Measurements from ENCODE around the gene LRWD1.
"Not testable (repeated sequence)": the region's sequence is repeated elsewhere in the genome, so short reads cannot be mapped to it uniquely, and the experiment has no call there.

The LRWD1 gene

DNA sequence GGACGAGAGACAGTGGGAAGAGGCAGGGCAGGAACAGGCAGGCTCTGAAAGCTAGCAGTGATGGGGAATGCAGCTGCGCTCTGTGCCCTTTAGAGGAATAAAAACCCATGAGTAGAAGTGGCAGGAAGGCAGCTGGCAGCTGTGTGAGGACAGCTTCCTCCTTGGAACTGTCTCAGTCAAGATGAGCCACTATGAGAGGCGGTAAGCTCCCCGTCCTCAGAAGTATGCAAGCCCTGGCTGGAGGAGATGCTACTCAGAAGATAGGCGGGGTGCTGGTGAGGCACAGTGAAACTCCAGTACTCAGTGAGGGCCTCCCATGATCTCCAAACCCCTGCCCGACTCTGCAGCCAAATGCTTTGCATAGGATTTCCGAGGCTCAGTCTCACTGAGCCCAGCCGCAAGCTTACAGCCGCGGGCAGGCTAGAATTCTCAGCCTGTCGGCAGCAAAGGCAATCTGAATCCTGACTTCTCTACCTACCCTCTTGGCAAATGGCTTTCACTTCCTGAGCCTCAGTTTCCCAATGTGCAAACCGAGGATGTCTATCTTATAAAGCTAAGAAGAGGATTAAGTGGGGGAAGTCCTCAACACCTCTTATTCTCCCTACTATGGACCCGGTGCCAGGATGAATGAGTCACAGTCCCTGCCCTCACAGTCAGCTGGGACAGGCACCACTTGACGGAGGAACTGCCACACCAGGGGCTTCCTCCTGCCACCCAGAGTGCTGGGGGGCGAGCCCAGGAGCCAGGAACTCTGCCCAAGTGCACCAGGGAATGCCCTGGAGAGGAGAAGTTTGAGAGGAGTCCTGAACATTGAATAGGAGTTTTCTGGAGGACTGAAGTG is 50.3 kb downstream of the LRWD1 start:
- not testable (repeated sequence) for H3K27ac ChIP-seq (ENCODE audit: low read depth, low read length); H3K4me1 ChIP-seq (ENCODE audit: control insufficient read depth in 1 of 2, insufficient read depth in 2 of 2, low read length in 2 of 2); H3K9ac ChIP-seq (ENCODE audit: low read depth in 1 of 2, low read length in 2 of 2); H3K36me3 ChIP-seq (ENCODE audit: control insufficient read depth in 1 of 2, insufficient read depth in 2 of 2, low read length in 2 of 2); H3K27me3 ChIP-seq (ENCODE audit: control insufficient read depth in 1 of 2, insufficient read depth in 2 of 2, low read length in 2 of 2); H3K4me3 ChIP-seq (ENCODE audit: low read depth in 1 of 2, low read length in 2 of 2); H3K9me3 ChIP-seq (ENCODE audit: control insufficient read depth in 1 of 2, low read length in 2 of 2)

DNA sequence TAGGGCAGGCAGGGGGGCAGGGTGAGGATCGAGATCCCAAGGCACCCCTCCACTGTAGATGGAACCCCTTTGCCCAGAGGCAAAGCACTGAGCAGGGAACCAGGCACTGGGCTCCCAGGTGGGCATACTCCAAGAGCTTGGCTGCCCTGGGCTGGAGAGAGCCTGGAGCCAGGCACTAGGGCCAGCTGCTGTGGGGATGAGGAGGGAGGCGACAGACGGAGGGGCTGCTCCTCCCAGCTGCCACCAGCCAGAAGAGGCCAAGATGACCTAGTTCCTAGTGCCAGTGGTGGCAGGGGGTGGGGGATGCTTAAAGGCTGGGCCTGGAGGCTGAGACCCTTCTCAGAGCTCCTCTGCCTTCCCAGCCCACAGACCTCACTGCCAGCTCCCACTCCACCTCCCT is 51.1 kb downstream of the LRWD1 start:
- not testable (repeated sequence) for H3K9me3 ChIP-seq (ENCODE audit: control insufficient read depth in 1 of 2, low read length in 2 of 2); H3K27me3 ChIP-seq (ENCODE audit: control insufficient read depth in 1 of 2, insufficient read depth in 2 of 2, low read length in 2 of 2); H3K4me3 ChIP-seq (ENCODE audit: low read depth in 1 of 2, low read length in 2 of 2); H3K36me3 ChIP-seq (ENCODE audit: control insufficient read depth in 1 of 2, insufficient read depth in 2 of 2, low read length in 2 of 2); H3K9ac ChIP-seq (ENCODE audit: low read depth in 1 of 2, low read length in 2 of 2); H3K27ac ChIP-seq (ENCODE audit: low read depth, low read length); H3K4me1 ChIP-seq (ENCODE audit: control insufficient read depth in 1 of 2, insufficient read depth in 2 of 2, low read length in 2 of 2)

DNA sequence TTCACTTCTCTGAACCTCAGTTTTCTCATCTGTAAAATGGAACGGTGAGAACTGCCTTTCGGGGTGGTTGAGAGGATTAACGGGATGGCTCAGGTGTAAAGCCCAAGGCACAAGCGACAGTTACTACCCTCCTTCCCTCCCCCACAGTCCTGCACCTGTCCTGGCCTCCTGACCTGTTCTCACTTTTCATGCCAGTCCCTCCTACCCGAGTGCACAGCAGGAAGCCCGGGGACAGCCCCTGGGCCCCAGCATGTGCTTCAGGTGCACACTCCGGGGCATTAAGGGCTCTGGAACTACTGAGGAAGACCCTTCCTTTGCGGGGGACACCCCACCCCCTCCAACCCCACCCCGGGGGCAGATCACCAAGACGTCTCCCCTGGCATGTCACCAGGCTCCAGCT is 52.2 kb downstream of the LRWD1 start:
- not testable (repeated sequence) for H3K9ac ChIP-seq (ENCODE audit: low read depth in 1 of 2, low read length in 2 of 2); H3K36me3 ChIP-seq (ENCODE audit: control insufficient read depth in 1 of 2, insufficient read depth in 2 of 2, low read length in 2 of 2); H3K4me3 ChIP-seq (ENCODE audit: low read depth in 1 of 2, low read length in 2 of 2); H3K9me3 ChIP-seq (ENCODE audit: control insufficient read depth in 1 of 2, low read length in 2 of 2); H3K4me1 ChIP-seq (ENCODE audit: control insufficient read depth in 1 of 2, insufficient read depth in 2 of 2, low read length in 2 of 2); H3K27ac ChIP-seq (ENCODE audit: low read depth, low read length); H3K27me3 ChIP-seq (ENCODE audit: control insufficient read depth in 1 of 2, insufficient read depth in 2 of 2, low read length in 2 of 2)

DNA sequence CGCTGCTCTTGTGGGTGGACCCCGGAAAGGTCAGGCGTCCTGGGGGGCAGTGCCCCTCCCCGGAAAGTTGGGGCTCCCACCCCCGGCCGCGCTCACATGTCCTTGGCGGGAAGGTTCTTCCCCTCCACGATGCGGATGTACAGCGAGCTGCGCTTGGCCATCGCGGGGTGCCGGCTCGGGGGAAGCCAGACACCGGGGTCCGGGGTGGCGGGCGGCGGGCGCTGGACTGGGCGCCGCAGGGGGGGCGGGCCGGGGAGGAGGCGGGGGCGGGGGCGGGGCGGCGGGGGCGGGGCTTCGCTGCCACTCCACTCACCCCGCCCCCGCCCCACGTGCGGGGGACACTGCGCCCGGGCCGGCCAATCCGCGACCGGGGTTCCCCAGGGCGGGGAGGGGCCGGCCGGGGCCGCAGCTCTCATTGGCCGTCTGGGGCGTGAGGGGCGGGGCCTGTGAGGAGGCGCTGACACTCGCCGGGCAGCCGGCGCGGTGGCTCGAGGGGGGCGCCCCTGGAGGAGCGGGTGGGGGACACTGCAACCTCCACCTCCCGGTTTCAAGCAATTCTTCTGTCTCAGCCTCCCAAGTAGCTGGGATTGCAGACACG is 52.9 kb downstream of the LRWD1 start, which contains the start of gene RASA4B:
RASA4B (minus strand) TSS at position 228 of the 598 bp plus-strand sequence; CDS start at position 161, 67 bp downstream.
- H3K9ac ChIP-seq (ENCODE audit: low read depth in 1 of 2, low read length in 2 of 2); H3K36me3 ChIP-seq (ENCODE audit: control insufficient read depth in 1 of 2, insufficient read depth in 2 of 2, low read length in 2 of 2); H3K4me3 ChIP-seq (ENCODE audit: low read depth in 1 of 2, low read length in 2 of 2); H3K27me3 ChIP-seq (ENCODE audit: control insufficient read depth in 1 of 2, insufficient read depth in 2 of 2, low read length in 2 of 2); H3K27ac ChIP-seq (ENCODE audit: low read depth, low read length); H3K9me3 ChIP-seq (ENCODE audit: control insufficient read depth in 1 of 2, low read length in 2 of 2); H3K4me1 ChIP-seq (ENCODE audit: control insufficient read depth in 1 of 2, insufficient read depth in 2 of 2, low read length in 2 of 2): not testable (repeated sequence)

DNA sequence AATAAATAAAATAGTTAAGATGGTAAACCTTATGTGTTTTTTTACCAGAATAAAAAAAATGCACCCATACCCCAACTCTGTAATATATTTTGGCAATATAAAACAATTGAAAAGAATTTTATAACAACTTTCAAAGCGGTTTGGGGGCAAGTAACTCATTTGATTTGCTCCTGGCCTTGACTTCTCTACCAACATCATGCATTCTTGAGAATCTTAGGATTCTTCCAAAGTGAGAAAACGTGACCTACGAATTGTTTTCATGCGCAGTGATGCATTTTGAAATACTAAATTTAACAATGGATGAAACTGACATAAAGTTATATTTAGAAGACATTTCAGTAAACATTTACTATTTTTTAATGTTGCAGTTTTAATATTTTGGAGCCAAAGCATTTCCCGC is 56.0 kb downstream of the LRWD1 start:
- not testable (repeated sequence) for H3K4me1 ChIP-seq (ENCODE audit: control insufficient read depth in 1 of 2, insufficient read depth in 2 of 2, low read length in 2 of 2); H3K27me3 ChIP-seq (ENCODE audit: control insufficient read depth in 1 of 2, insufficient read depth in 2 of 2, low read length in 2 of 2); H3K9me3 ChIP-seq (ENCODE audit: control insufficient read depth in 1 of 2, low read length in 2 of 2); H3K9ac ChIP-seq (ENCODE audit: low read depth in 1 of 2, low read length in 2 of 2); H3K36me3 ChIP-seq (ENCODE audit: control insufficient read depth in 1 of 2, insufficient read depth in 2 of 2, low read length in 2 of 2); H3K4me3 ChIP-seq (ENCODE audit: low read depth in 1 of 2, low read length in 2 of 2); H3K27ac ChIP-seq (ENCODE audit: low read depth, low read length)
